AG09309 (cell line): ENCODE data around the gene VTN.
A peak's percentile ranks its signal among the peaks of the same experiment; 100 is the strongest.

Experiments used
- DNase-seq: peaks from one replicate; pipeline ENCODE4 v3.0.0-alpha.2; 2010; ENCODE audit warnings: low read depth
- H3K4me3 ChIP-seq: 2 replicates; pipeline ENCODE4 v1.5.1; 2011; ENCODE audit warnings: mild to moderate bottlenecking, low read depth, low read length, moderate library complexity; ENCODE audit not compliant: control insufficient read depth
- CTCF ChIP-seq: IDR thresholded peaks from 2 replicates; pipeline ENCODE4 v1.5.1; 2011; ENCODE audit warnings: mild to moderate bottlenecking, low read depth, low read length, inconsistent platforms; ENCODE audit not compliant: insufficient read depth, control insufficient read depth; ENCODE audit errors: missing control alignments

VTN gene

GRCh38 chr17:28407130-28407973 is 37.2 kb upstream of the VTN start:
- TF ChIP-seq CTCF: no peak
- no peak for DNase-seq
- no peak overlapping the region for H3K4me3 ChIP-seq

GRCh38 chr17:28406473-28406814 is 36.3 kb upstream of the VTN start:
- DNase-seq: no peak
- H3K4me3 ChIP-seq: peak overlapping the region; percentile 86
- TF ChIP-seq CTCF: no peak

- H3K4me3 ChIP-seq: peak within 1 kb of the TSS; percentile 86
These were observed 35.7 kb upstream of the VTN start, which contains the start of gene SLC46A1 for GRCh38 chr17:28405632-28406472. Gene SLC46A1, minus strand, starts transcription at chr17:28406212. Its CDS starts 98 bp downstream, at chr17:28406114.

GRCh38 chr17:28404812-28405570 is 34.9 kb upstream of the VTN start:
- no peak for DNase-seq
- peak; percentile 4 for TF ChIP-seq CTCF
- H3K4me3 ChIP-seq: peak overlapping the region; percentile 86

More at GRCh38 chr17:28405632-28406472, 35.7 kb upstream of the VTN start, which contains the start of gene SLC46A1:
- peak; percentile 8 for TF ChIP-seq CTCF
- DNase-seq: no peak

GRCh38 chr17:28404461-28404811 is 34.3 kb upstream of the VTN start:
- DNase-seq: no peak
- H3K4me3 ChIP-seq: no peak overlapping the region
- TF ChIP-seq CTCF: no peak

GRCh38 chr17:28404007-28404406 is 33.9 kb upstream of the VTN start:
- no peak overlapping the region for H3K4me3 ChIP-seq
- no peak for TF ChIP-seq CTCF
- no peak for DNase-seq
